ENCODE data around the gene PDP2. TPM values are rescaled to one million over a fixed set of nuclear protein-coding genes. Genes with fewer than 3 reads are reported as not detected.
"Not testable (repeated sequence)": the region's sequence is repeated elsewhere in the genome, so short reads cannot be mapped to it uniquely, and the experiment has no call there.

Gene PDP2
- total RNA-seq, 2 experiments from 2014 or later: 3.3 to 5.9 TPM

DNA sequence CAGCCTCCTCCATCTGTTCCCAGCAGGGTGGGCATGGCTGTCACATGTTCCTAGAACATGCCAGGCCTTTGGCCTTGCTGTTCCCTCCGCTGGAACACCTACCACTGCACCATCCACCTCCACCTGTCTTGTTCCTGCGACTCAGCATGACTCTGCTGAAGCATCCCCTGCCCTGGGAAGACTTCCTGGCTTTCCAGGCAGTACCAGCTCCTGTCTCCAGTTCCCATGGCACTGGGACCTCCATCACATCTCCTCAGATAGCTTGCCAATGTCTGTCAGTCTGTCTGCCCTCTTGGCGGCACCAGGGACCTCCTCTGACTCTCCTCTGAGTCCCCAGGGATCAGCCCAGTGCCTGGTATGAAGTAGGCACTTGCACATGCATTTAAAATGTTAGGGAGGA is 15.7 kb downstream of the PDP2 start:
- Mint-ChIP-seq H3K4me3 (no peak overlapping the region), H3K27me3 (no peaks in the 10 kb centered on the region), H3K27ac (no peak overlapping the region), H3K9me3 (no peaks in the 10 kb centered on the region), H3K4me1 (ENCODE audit: low read depth) (peaks cover 8% of the 10 kb centered on the region), H3K36me3 (ENCODE audit: low read depth) (no peaks in the 10 kb centered on the region)
- TF ChIP-seq, protein P1, sequence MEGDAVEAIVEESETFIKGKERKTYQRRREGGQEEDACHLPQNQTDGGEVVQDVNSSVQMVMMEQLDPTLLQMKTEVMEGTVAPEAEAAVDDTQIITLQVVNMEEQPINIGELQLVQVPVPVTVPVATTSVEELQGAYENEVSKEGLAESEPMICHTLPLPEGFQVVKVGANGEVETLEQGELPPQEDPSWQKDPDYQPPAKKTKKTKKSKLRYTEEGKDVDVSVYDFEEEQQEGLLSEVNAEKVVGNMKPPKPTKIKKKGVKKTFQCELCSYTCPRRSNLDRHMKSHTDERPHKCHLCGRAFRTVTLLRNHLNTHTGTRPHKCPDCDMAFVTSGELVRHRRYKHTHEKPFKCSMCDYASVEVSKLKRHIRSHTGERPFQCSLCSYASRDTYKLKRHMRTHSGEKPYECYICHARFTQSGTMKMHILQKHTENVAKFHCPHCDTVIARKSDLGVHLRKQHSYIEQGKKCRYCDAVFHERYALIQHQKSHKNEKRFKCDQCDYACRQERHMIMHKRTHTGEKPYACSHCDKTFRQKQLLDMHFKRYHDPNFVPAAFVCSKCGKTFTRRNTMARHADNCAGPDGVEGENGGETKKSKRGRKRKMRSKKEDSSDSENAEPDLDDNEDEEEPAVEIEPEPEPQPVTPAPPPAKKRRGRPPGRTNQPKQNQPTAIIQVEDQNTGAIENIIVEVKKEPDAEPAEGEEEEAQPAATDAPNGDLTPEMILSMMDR (IDR thresholded peaks at IDR 0.05): no peak
- H3K27me3 ChIP-seq (ENCODE audit: control insufficient read depth in 1 of 2, insufficient read depth in 2 of 2, low read length in 2 of 2): no peaks in the 10 kb centered on the region
- no peak overlapping the region for H3K27ac ChIP-seq (ENCODE audit: low read depth in 1 of 2, low read length in 2 of 2)
- peaks cover 10% of the 10 kb centered on the region for H3K4me1 ChIP-seq (ENCODE audit: insufficient read depth, low read length)
- ChIA-PET CTCF (interaction anchor here (1.8 kb wide), 1 partner anchor 33 kb away, joined by 8 read pairs; no protein-coding TSS in a partner anchor), POLR2A (no interaction called here)
- H3K36me3 ChIP-seq (ENCODE audit: insufficient read depth, low read length): no peaks in the 10 kb centered on the region
- H3K9me3 ChIP-seq (ENCODE audit: control insufficient read depth in 1 of 2, insufficient read depth in 1 of 2, low read length in 2 of 2): no peaks in the 10 kb centered on the region
- DNase-seq (no peak), ATAC-seq (ENCODE audit: poor library complexity) (no peak)
- intact Hi-C loops (cut with DNase I, micrococcal nuclease): loop anchor here (1.0 to 5.0 kb wide), 3 partner anchors 33 to 58 kb away; no protein-coding TSS in a partner anchor
- no peak overlapping the region for H3K4me3 ChIP-seq (ENCODE audit: low read length)

DNA sequence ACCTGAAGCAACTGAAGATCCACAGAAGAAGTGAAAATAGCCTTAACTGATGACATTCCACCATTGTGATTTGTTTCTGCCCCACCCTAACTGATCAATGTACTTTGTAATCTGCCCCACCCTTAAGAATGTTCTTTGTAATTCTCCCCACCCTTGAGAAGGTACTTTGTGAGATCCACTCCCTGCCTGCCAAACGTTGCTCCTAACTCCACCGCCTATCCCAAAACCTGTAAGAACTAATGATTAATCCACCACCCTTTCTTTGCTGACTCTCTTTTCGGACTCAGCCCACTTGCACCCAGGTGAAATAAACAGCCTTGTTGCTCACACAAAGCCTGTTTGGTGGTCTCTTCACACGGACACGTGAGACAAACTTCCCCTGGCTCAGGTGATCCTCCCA is 16.4 kb downstream of the PDP2 start:
- H3K27ac Mint-ChIP-seq; H3K27ac ChIP-seq (ENCODE audit: low read depth in 1 of 2, low read length in 2 of 2): not testable (repeated sequence)
- intact Hi-C loops (cut with DNase I, micrococcal nuclease): loop anchor here in 1 of 2 experiments (5.0 kb wide), 1 partner anchor 56 kb away; no protein-coding TSS in a partner anchor

GRCh38 chr16:66898207-66898606 is 17.9 kb downstream of the PDP2 start:
- no peaks in the 10 kb centered on the region for H3K36me3 ChIP-seq (ENCODE audit: insufficient read depth, low read length)
- H3K9me3 ChIP-seq (ENCODE audit: control insufficient read depth in 1 of 2, insufficient read depth in 1 of 2, low read length in 2 of 2): no peaks in the 10 kb centered on the region
- Mint-ChIP-seq H3K27ac (no peak overlapping the region), H3K36me3 (ENCODE audit: low read depth) (no peaks in the 10 kb centered on the region), H3K4me3 (no peak overlapping the region), H3K4me1 (ENCODE audit: low read depth) (peaks cover 2% of the 10 kb centered on the region), H3K27me3 (no peaks in the 10 kb centered on the region), H3K9me3 (no peaks in the 10 kb centered on the region)
- no peak overlapping the region for H3K4me3 ChIP-seq (ENCODE audit: low read length)
- peaks cover 7% of the 10 kb centered on the region for H3K4me1 ChIP-seq (ENCODE audit: insufficient read depth, low read length)
- intact Hi-C loops (cut with DNase I, micrococcal nuclease): loop anchor here in 1 of 2 experiments (5.0 kb wide), 1 partner anchor 54 kb away; no protein-coding TSS in a partner anchor
- DNase-seq (no peak), ATAC-seq (ENCODE audit: poor library complexity) (no peak)
- CTCF ChIA-PET: no interaction called here
- POLR2A ChIA-PET: no interaction called here
- H3K27ac ChIP-seq (ENCODE audit: low read depth in 1 of 2, low read length in 2 of 2): no peak overlapping the region
- TF ChIP-seq, protein P1 (IDR thresholded peaks at IDR 0.05): no peak
- no peaks in the 10 kb centered on the region for H3K27me3 ChIP-seq (ENCODE audit: control insufficient read depth in 1 of 2, insufficient read depth in 2 of 2, low read length in 2 of 2)

More for the DNA sequence above, 16.4 kb downstream of the PDP2 start:
- H3K9me3 Mint-ChIP-seq; H3K4me1 ChIP-seq (ENCODE audit: insufficient read depth, low read length); H3K9me3 ChIP-seq (ENCODE audit: control insufficient read depth in 1 of 2, insufficient read depth in 1 of 2, low read length in 2 of 2); H3K4me3 Mint-ChIP-seq; H3K27me3 ChIP-seq (ENCODE audit: control insufficient read depth in 1 of 2, insufficient read depth in 2 of 2, low read length in 2 of 2); H3K27me3 Mint-ChIP-seq; ATAC-seq (ENCODE audit: poor library complexity); H3K36me3 Mint-ChIP-seq (ENCODE audit: low read depth); H3K4me1 Mint-ChIP-seq (ENCODE audit: low read depth); DNase-seq; CTCF ChIA-PET; H3K36me3 ChIP-seq (ENCODE audit: insufficient read depth, low read length); POLR2A ChIA-PET; H3K4me3 ChIP-seq (ENCODE audit: low read length): not testable (repeated sequence)

DNA sequence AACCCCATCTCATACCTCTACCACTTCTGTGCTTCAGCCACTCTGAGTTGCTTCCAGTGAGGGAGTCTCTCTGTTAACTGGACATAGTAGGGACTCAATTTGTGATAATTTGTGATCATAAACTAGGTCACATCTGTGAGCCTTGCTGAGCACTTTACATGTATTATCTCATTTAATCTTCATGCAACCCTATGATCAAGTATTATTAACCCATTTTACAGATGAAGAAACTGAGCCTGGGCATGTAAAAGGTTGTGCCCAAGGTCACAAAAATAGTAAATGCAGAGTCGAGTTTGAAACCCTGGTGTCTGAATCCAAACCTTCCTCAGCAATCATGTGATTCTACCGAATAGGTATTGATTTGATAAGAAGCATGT is 18.6 kb downstream of the PDP2 start:
- Mint-ChIP-seq H3K9me3 (no peaks in the 10 kb centered on the region), H3K4me3 (no peak overlapping the region), H3K4me1 (ENCODE audit: low read depth) (no peaks in the 10 kb centered on the region), H3K27ac (no peak overlapping the region), H3K36me3 (ENCODE audit: low read depth) (no peaks in the 10 kb centered on the region), H3K27me3 (no peaks in the 10 kb centered on the region)
- H3K27me3 ChIP-seq (ENCODE audit: control insufficient read depth in 1 of 2, insufficient read depth in 2 of 2, low read length in 2 of 2): no peaks in the 10 kb centered on the region
- DNase-seq (no peak), ATAC-seq (ENCODE audit: poor library complexity) (no peak)
- TF ChIP-seq, protein P1 (IDR thresholded peaks at IDR 0.05): no peak
- no peaks in the 10 kb centered on the region for H3K36me3 ChIP-seq (ENCODE audit: insufficient read depth, low read length)
- ChIA-PET CTCF (no interaction called here), POLR2A (no interaction called here)
- no peak overlapping the region for H3K4me3 ChIP-seq (ENCODE audit: low read length)
- H3K27ac ChIP-seq (ENCODE audit: low read depth in 1 of 2, low read length in 2 of 2): no peak overlapping the region
- intact Hi-C loops (cut with DNase I, micrococcal nuclease): loop anchor here in 1 of 2 experiments (5.0 kb wide), 1 partner anchor 53 kb away; no protein-coding TSS in a partner anchor
- peaks cover 3% of the 10 kb centered on the region for H3K4me1 ChIP-seq (ENCODE audit: insufficient read depth, low read length)
- H3K9me3 ChIP-seq (ENCODE audit: control insufficient read depth in 1 of 2, insufficient read depth in 1 of 2, low read length in 2 of 2): no peaks in the 10 kb centered on the region

Data from CD4-positive, alpha-beta T cell (primary cell).